Measurements from ENCODE around the gene RIOK1. TPM values are rescaled to one million over a fixed set of nuclear protein-coding genes. Genes with fewer than 3 reads are reported as not detected.

RIOK1 gene
- total RNA-seq, 1 donor from 2014 or later = 4.9 TPM

GRCh38 chr6:7404546-7404945 is 14.9 kb downstream of the RIOK1 start:
- no peak for TF ChIP-seq CTCF (IDR thresholded peaks at IDR 0.05)
- H3K27me3 ChIP-seq = no peaks in the 10 kb centered on the region

GRCh38 chr6:7406743-7407142 is 17.1 kb downstream of the RIOK1 start:
- Histone ChIP-seq H3K36me3 (peaks cover 84 to 91% of the 10 kb centered on the region in 2 donors), H3K27me3 (no peaks in the 10 kb centered on the region), H3K9me3 (no peaks in the 10 kb centered on the region), H3K4me3 (no peak overlapping the region), H3K4me1 (no peaks in the 10 kb centered on the region), H3K27ac (no peak overlapping the region)
- no peak for DNase-seq (ENCODE audit: low spot score in 2 of 2)
- intact Hi-C loops (cut with DNase I) = no loop called here
- TF ChIP-seq CTCF (IDR thresholded peaks at IDR 0.05) = no peak

More at GRCh38 chr6:7404546-7404945, 14.9 kb downstream of the RIOK1 start:
- Histone ChIP-seq H3K4me3 (no peak overlapping the region), H3K9me3 (no peaks in the 10 kb centered on the region), H3K4me1 (no peaks in the 10 kb centered on the region), H3K27ac (no peak overlapping the region), H3K36me3 (peaks cover 72 to 81% of the 10 kb centered on the region in 2 donors)
- DNase-seq (ENCODE audit: low spot score in 2 of 2) = no peak
- intact Hi-C loops (cut with DNase I) = no loop called here

DNA sequence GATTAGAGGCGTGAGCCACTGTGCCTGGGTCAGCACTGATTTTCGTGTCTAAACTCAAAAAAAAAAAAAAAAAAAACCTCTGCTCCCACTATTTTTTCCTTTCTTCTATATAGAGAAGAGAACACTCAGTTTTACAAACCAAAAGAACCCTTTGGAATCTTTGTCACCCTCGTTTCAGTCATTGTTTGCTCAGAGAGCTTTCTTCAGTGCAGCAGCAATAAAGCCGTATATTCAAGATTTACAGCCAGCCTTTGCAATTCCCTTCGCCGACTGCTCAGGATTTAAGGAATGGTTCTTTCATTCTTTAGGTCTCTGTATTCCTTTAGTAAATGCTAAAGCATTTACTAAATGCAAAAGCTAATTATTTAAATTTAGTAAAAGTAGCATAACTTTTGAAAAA is 20.1 kb downstream of the RIOK1 start:
- no peak for TF ChIP-seq CTCF (IDR thresholded peaks at IDR 0.05)
- Histone ChIP-seq H3K27ac (no peak overlapping the region), H3K9me3 (no peaks in the 10 kb centered on the region), H3K27me3 (no peaks in the 10 kb centered on the region), H3K4me3 (no peak overlapping the region), H3K4me1 (no peaks in the 10 kb centered on the region), H3K36me3 (peaks cover 82 to 85% of the 10 kb centered on the region in 2 donors)
- no peak for DNase-seq (ENCODE audit: low spot score in 2 of 2)
- intact Hi-C loops (cut with DNase I) = no loop called here

- Histone ChIP-seq H3K27ac (no peak overlapping the region), H3K9me3 (no peaks in the 10 kb centered on the region), H3K36me3 (peaks cover 85% of the 10 kb centered on the region in 2 donors), H3K4me1 (no peaks in the 10 kb centered on the region), H3K27me3 (no peaks in the 10 kb centered on the region), H3K4me3 (no peak overlapping the region)
- no peak for TF ChIP-seq CTCF (IDR thresholded peaks at IDR 0.05)
- no peak for DNase-seq (ENCODE audit: low spot score in 2 of 2)
- intact Hi-C loops (cut with DNase I) = no loop called here
These were observed 21.2 kb downstream of the RIOK1 start for GRCh38 chr6:7410851-7411250.

- intact Hi-C loops (cut with DNase I) = no loop called here
- H3K27me3 ChIP-seq = no peaks in the 10 kb centered on the region
- no peaks in the 10 kb centered on the region for H3K4me1 ChIP-seq
- no peak overlapping the region for H3K27ac ChIP-seq
- H3K9me3 ChIP-seq = no peaks in the 10 kb centered on the region
- TF ChIP-seq CTCF (IDR thresholded peaks at IDR 0.05) = no peak
- no peak overlapping the region for H3K4me3 ChIP-seq
- H3K36me3 ChIP-seq = peaks cover 83 to 85% of the 10 kb centered on the region in 2 donors
- no peak for DNase-seq (ENCODE audit: low spot score in 2 of 2)
These were observed 21.7 kb downstream of the RIOK1 start for GRCh38 chr6:7411328-7411727.
